H9 (cell line): ENCODE results near the gene LMNTD1. TPM values are rescaled to one million over a fixed set of nuclear protein-coding genes. Genes with fewer than 3 reads are reported as not detected.

Source experiments
- DNase-seq: peaks from one replicate; pipeline ENCODE4 v3.0.0-alpha.2; 2017
- H2AFZ ChIP-seq: one replicate; pipeline ENCODE4 v1.6.1; 2013; ENCODE audit warnings: mild to moderate bottlenecking, low read length, control low read depth, moderate library complexity
- H2AK5ac ChIP-seq: 2 replicates; pipeline ENCODE4 v1.6.1; 2013; ENCODE audit warnings: low read length, control low read depth, mixed read lengths; ENCODE audit not compliant: insufficient read length
- H2BK120ac ChIP-seq: one replicate; pipeline ENCODE4 v1.6.1; 2013; ENCODE audit warnings: low read depth, mild to moderate bottlenecking, low read length, control low read depth, inconsistent platforms; ENCODE audit not compliant: poor library complexity, severe bottlenecking
- H2BK12ac ChIP-seq: 2 replicates; pipeline ENCODE4 v1.6.1; 2013; ENCODE audit warnings: low read length, control low read depth, mixed read lengths, low read depth; ENCODE audit not compliant: insufficient read length
- H2BK15ac ChIP-seq: 2 replicates; pipeline ENCODE4 v1.6.1; 2013; ENCODE audit warnings: low read depth, low read length, control low read depth
- H2BK20ac ChIP-seq: one replicate; pipeline ENCODE4 v1.6.1; 2013; ENCODE audit warnings: low read depth, mild to moderate bottlenecking, low read length, control low read depth, inconsistent platforms; ENCODE audit not compliant: poor library complexity, severe bottlenecking
- H2BK5ac ChIP-seq: 2 replicates; pipeline ENCODE4 v1.6.1; 2013; ENCODE audit warnings: low read length, control low read depth, mixed read lengths; ENCODE audit not compliant: insufficient read length
- H3K14ac ChIP-seq: 2 replicates; pipeline ENCODE4 v1.6.1; 2013; ENCODE audit warnings: low read length, control low read depth; ENCODE audit not compliant: insufficient read depth
- H3K18ac ChIP-seq: 2 replicates; pipeline ENCODE4 v1.6.1; 2013; ENCODE audit warnings: low read depth, mild to moderate bottlenecking, mixed read lengths, low read length, control low read depth; ENCODE audit not compliant: insufficient read length
- H3K23ac ChIP-seq: 2 replicates; pipeline ENCODE4 v1.6.1; 2013; ENCODE audit warnings: low read length, control low read depth, mixed read lengths, low read depth; ENCODE audit not compliant: insufficient read length
- H3K23me2 ChIP-seq: 2 replicates; pipeline ENCODE4 v1.6.1; 2013; ENCODE audit warnings: low read depth, mild to moderate bottlenecking, mixed read lengths, low read length, control low read depth; ENCODE audit not compliant: insufficient read length, poor library complexity, severe bottlenecking
- H3K27ac ChIP-seq: 2 replicates; pipeline ENCODE4 v1.5.1; 2013; ENCODE audit warnings: low read length, control low read depth, mixed read lengths, low read depth; ENCODE audit not compliant: insufficient read length
- H3K27me3 ChIP-seq: 2 replicates; pipeline ENCODE4 v1.6.1; 2013; ENCODE audit warnings: low read length, control low read depth, inconsistent platforms; ENCODE audit not compliant: insufficient read depth
- H3K4ac ChIP-seq: 2 replicates; pipeline ENCODE4 v1.6.1; 2013; ENCODE audit warnings: low read depth, mild to moderate bottlenecking, control low read depth, inconsistent platforms, low read length, moderate library complexity
- H3K4me1 ChIP-seq: 2 replicates; pipeline ENCODE4 v1.6.1; 2013; ENCODE audit warnings: low read length, control low read depth, inconsistent platforms; ENCODE audit not compliant: insufficient read depth
- H3K4me2 ChIP-seq: 2 replicates; pipeline ENCODE4 v1.6.1; 2013; ENCODE audit warnings: low read length, control low read depth, mixed read lengths; ENCODE audit not compliant: insufficient read length, insufficient read depth
- H3K56ac ChIP-seq: 2 replicates; pipeline ENCODE4 v1.6.1; 2013; ENCODE audit warnings: low read depth, mild to moderate bottlenecking, mixed read lengths, low read length, control low read depth; ENCODE audit not compliant: insufficient read length
- H3K79me1 ChIP-seq: 2 replicates; pipeline ENCODE4 v1.6.1; 2013; ENCODE audit warnings: low read depth, mild to moderate bottlenecking, moderate library complexity, low read length, control low read depth, inconsistent platforms; ENCODE audit not compliant: insufficient read depth, poor library complexity, severe bottlenecking
- H3K79me2 ChIP-seq: 2 replicates; pipeline ENCODE4 v1.6.1; 2013; ENCODE audit warnings: low read length, control low read depth, inconsistent platforms; ENCODE audit not compliant: insufficient read depth
- H3K9ac ChIP-seq: 2 replicates; pipeline ENCODE4 v1.6.1; 2013; ENCODE audit warnings: low read length, control low read depth, mixed read lengths; ENCODE audit not compliant: insufficient read length; ENCODE audit errors: extremely low read depth
- H3K9me3 ChIP-seq: one replicate; pipeline ENCODE4 v1.6.1; 2013; ENCODE audit warnings: low read depth, low read length, inconsistent platforms; ENCODE audit not compliant: control insufficient read depth
- H3T11ph ChIP-seq: one replicate; pipeline ENCODE4 v1.6.1; 2013; ENCODE audit warnings: mild to moderate bottlenecking, low read length, control low read depth, inconsistent platforms
- H4K20me1 ChIP-seq: one replicate; pipeline ENCODE4 v1.6.1; 2013; ENCODE audit not compliant: control insufficient read depth, insufficient read length, insufficient read depth
- H4K5ac ChIP-seq: 2 replicates; pipeline ENCODE4 v1.6.1; 2013; ENCODE audit warnings: low read depth, mild to moderate bottlenecking, mixed read lengths, low read length, control low read depth; ENCODE audit not compliant: insufficient read length
- H4K8ac ChIP-seq: replicated peaks from 2 replicates; pipeline ENCODE4 v1.6.1; 2013; ENCODE audit warnings: low read length, control low read depth, mixed read lengths, low read depth; ENCODE audit not compliant: insufficient read length
- H4K91ac ChIP-seq: 2 replicates; pipeline ENCODE4 v1.6.1; 2013; ENCODE audit warnings: low read depth, mild to moderate bottlenecking, moderate library complexity, mixed read lengths, low read length, control low read depth; ENCODE audit not compliant: insufficient read length
- H3K27ac Mint-ChIP-seq, 3 experiments: 2 replicates in 2 of 3; 3 replicates in 1 of 3; pipeline ENCODE4 v1.8.0; 2020 to 2021; ENCODE audit warnings: mixed read lengths in 3 of 3, mild to moderate bottlenecking in 1 of 3, moderate library complexity in 1 of 3
- H3K27me3 Mint-ChIP-seq: 2 replicates; pipeline ENCODE4 v1.8.0; 2021; ENCODE audit warnings: low read depth, mild to moderate bottlenecking, moderate library complexity, mixed read lengths
- H3K36me3 Mint-ChIP-seq, 3 experiments: 2 replicates in 2 of 3; 3 replicates in 1 of 3; pipeline ENCODE4 v1.8.0; 2020 to 2021; ENCODE audit warnings: low read depth in 3 of 3, mixed read lengths in 3 of 3; ENCODE audit not compliant: insufficient read depth in 1 of 3
- H3K4me1 Mint-ChIP-seq, 2 experiments: 2 replicates each; pipeline ENCODE4 v1.8.0; 2020; ENCODE audit warnings: mixed read lengths in 2 of 2
- H3K4me3 Mint-ChIP-seq, 2 experiments: 2 replicates in 1 of 2; 3 replicates in 1 of 2; pipeline ENCODE4 v1.8.0; 2020 to 2021; ENCODE audit warnings: mild to moderate bottlenecking in 2 of 2, mixed read lengths in 2 of 2, moderate library complexity in 1 of 2
- H3K9me3 Mint-ChIP-seq, 2 experiments: 2 replicates in 1 of 2; 3 replicates in 1 of 2; pipeline ENCODE4 v1.8.0; 2020; ENCODE audit warnings: mild to moderate bottlenecking in 2 of 2, mixed read lengths in 2 of 2, moderate library complexity in 1 of 2
- CTCF ChIP-seq: fragments of 200-600 bp; sonication (generic); conservative IDR thresholded peaks from 3 replicates; pipeline ENCODE4 v1.8.0; 2021; ENCODE audit warnings: antibody characterized with exemption, mild to moderate bottlenecking
- total RNA-seq: library from RNA; stranded (reverse); gene quantifications from 2 replicates; pipeline ENCODE4 v1.2.1, GENCODE V29; 2021

The LMNTD1 gene
- total RNA-seq, 1 experiment from 2014 or later, result not detected

- H3K79me2 ChIP-seq, result no peaks in the 10 kb centered on the region
- no peak overlapping the region for H2BK20ac ChIP-seq
- H3K4ac ChIP-seq, result no peak overlapping the region
- no peak for DNase-seq
- no peak overlapping the region for H3K27ac Mint-ChIP-seq
- H3K4me3 Mint-ChIP-seq, result no peak overlapping the region
- TF ChIP-seq CTCF, result no peak
- no peak overlapping the region for H3K14ac ChIP-seq
- H3K18ac ChIP-seq, result no peak overlapping the region
- H3K27ac ChIP-seq, result no peak overlapping the region
- no peak overlapping the region for H3K56ac ChIP-seq
- H4K5ac ChIP-seq, result no peak overlapping the region
- H3K36me3 Mint-ChIP-seq, result no peaks in the 10 kb centered on the region
- no peaks in the 10 kb centered on the region for H3K4me1 ChIP-seq
- H3K4me1 Mint-ChIP-seq, result no peaks in the 10 kb centered on the region
- H3K9ac ChIP-seq, result no peak overlapping the region
- H3K27me3 ChIP-seq, result no peaks in the 10 kb centered on the region
- H3K79me1 ChIP-seq, result no peaks in the 10 kb centered on the region
- no peak overlapping the region for H2AK5ac ChIP-seq
- no peak overlapping the region for H2BK120ac ChIP-seq
- H3K9me3 ChIP-seq, result no peaks in the 10 kb centered on the region
- no peak overlapping the region for H4K91ac ChIP-seq
- H3K23me2 ChIP-seq, result no peaks in the 10 kb centered on the region
- H3K27me3 Mint-ChIP-seq, result peaks cover 1% of the 10 kb centered on the region; the same call in 1 of the 2 replicates
- no peak overlapping the region for H2BK5ac ChIP-seq
- no peak overlapping the region for H3T11ph ChIP-seq
- H3K4me2 ChIP-seq, result no peak overlapping the region
- no peak overlapping the region for H4K8ac ChIP-seq
- no peaks in the 10 kb centered on the region for H3K9me3 Mint-ChIP-seq
- H4K20me1 ChIP-seq, result no peaks in the 10 kb centered on the region
- H2BK15ac ChIP-seq, result no peak overlapping the region
- H3K23ac ChIP-seq, result no peak overlapping the region
- no peak overlapping the region for H2AFZ ChIP-seq
- H2BK12ac ChIP-seq, result no peak overlapping the region
Observed at GRCh38 chr12:25529738-25530137, 23.3 kb downstream of the LMNTD1 start.
